Measurements from ENCODE around the gene SPTB.

SPTB gene

DNA sequence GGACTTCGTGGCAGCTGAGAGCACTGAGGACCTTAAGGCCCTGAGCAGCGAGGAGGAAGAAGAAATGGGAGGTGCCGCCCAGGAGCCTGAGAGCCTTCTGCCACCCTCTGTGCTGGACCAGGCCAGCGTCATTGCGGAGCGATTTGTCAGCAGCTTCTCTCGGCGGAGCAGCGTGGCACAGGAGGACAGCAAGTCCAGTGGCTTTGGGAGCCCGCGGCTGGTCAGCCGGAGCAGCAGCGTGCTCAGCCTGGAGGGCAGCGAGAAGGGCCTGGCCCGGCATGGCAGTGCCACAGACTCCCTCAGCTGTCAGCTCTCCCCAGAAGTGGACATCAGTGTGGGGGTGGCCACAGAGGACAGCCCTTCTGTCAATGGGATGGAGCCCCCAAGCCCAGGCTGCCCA, 138.5 kb downstream of the SPTB start:
- H3K4me3 ChIP-seq (ENCODE audit: low read length) = no peak overlapping the region
- H4K20me1 ChIP-seq (ENCODE audit: control insufficient read depth, insufficient read depth, low read depth, low read length) = no peaks in the 10 kb centered on the region
- no peaks in the 10 kb centered on the region for H3K9me3 ChIP-seq (ENCODE audit: control insufficient read depth, insufficient read depth, low read length)
- H3K36me3 ChIP-seq (ENCODE audit: control insufficient read depth, low read length) = no peaks in the 10 kb centered on the region
- no peak overlapping the region for H3K27ac ChIP-seq (ENCODE audit: low read depth, low read length)
- no peaks in the 10 kb centered on the region for H3K4me1 ChIP-seq (ENCODE audit: control insufficient read depth, low read length)
- no peaks in the 10 kb centered on the region for H3K79me2 ChIP-seq (ENCODE audit: control insufficient read depth, low read length)
- no peaks in the 10 kb centered on the region for H3F3A ChIP-seq (ENCODE audit: control insufficient read depth, insufficient read depth)
- H3K4me2 ChIP-seq (ENCODE audit: low read length) = no peak overlapping the region
- TF ChIP-seq, protein P1, sequence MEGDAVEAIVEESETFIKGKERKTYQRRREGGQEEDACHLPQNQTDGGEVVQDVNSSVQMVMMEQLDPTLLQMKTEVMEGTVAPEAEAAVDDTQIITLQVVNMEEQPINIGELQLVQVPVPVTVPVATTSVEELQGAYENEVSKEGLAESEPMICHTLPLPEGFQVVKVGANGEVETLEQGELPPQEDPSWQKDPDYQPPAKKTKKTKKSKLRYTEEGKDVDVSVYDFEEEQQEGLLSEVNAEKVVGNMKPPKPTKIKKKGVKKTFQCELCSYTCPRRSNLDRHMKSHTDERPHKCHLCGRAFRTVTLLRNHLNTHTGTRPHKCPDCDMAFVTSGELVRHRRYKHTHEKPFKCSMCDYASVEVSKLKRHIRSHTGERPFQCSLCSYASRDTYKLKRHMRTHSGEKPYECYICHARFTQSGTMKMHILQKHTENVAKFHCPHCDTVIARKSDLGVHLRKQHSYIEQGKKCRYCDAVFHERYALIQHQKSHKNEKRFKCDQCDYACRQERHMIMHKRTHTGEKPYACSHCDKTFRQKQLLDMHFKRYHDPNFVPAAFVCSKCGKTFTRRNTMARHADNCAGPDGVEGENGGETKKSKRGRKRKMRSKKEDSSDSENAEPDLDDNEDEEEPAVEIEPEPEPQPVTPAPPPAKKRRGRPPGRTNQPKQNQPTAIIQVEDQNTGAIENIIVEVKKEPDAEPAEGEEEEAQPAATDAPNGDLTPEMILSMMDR (IDR thresholded peaks at IDR 0.05; ENCODE audit: low read depth, low read length, poor library complexity, severe bottlenecking) = no peak
- no peak for TF ChIP-seq EZH2phosphoT487 (IDR thresholded peaks at IDR 0.05; ENCODE audit: borderline replicate concordance, low read length)
- no peaks in the 10 kb centered on the region for H3K9me2 ChIP-seq (replicated peaks; ENCODE audit: control insufficient read depth, low read length)
- no peaks in the 10 kb centered on the region for H3K27me3 ChIP-seq (ENCODE audit: control insufficient read depth, low read length)

DNA sequence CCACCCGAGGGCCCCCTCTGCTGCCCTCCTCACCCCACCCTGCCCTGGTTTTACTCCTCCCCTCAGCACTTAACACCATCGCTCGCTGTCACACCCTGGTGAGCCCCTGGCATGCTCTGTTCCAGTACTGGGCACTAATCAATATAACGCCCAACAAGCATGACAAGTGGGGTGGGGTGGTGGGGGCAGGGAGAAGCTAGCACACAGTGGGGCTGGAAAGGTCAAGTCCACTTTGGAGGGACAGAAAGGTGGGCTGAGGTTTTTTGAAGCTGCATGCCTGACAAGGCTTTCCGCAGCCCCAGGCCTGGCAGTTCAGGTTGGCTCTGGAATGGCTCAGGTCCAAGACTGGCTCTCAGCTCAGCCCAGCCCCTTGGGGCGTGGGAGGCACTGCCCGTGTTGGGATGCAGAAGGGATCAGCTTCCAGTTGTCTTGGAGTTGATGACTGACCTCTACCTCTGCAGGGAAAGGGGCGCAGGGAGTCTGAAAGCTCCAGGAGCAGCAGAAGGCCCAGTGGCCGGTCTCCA, 141.4 kb downstream of the SPTB start:
- no peak overlapping the region for H3K27ac ChIP-seq (ENCODE audit: low read depth, low read length)
- H3F3A ChIP-seq (ENCODE audit: control insufficient read depth, insufficient read depth) = no peaks in the 10 kb centered on the region
- H3K9me3 ChIP-seq (ENCODE audit: control insufficient read depth, insufficient read depth, low read length) = no peaks in the 10 kb centered on the region
- H3K36me3 ChIP-seq (ENCODE audit: control insufficient read depth, low read length) = no peaks in the 10 kb centered on the region
- H3K79me2 ChIP-seq (ENCODE audit: control insufficient read depth, low read length) = no peaks in the 10 kb centered on the region
- no peaks in the 10 kb centered on the region for H4K20me1 ChIP-seq (ENCODE audit: control insufficient read depth, insufficient read depth, low read depth, low read length)
- no peak overlapping the region for H3K4me2 ChIP-seq (ENCODE audit: low read length)
- no peak overlapping the region for H3K4me3 ChIP-seq (ENCODE audit: low read length)
- H3K4me1 ChIP-seq (ENCODE audit: control insufficient read depth, low read length) = no peaks in the 10 kb centered on the region
- no peaks in the 10 kb centered on the region for H3K27me3 ChIP-seq (ENCODE audit: control insufficient read depth, low read length)
- TF ChIP-seq EZH2phosphoT487 (IDR thresholded peaks at IDR 0.05; ENCODE audit: borderline replicate concordance, low read length) = no peak
- TF ChIP-seq, protein P1 (IDR thresholded peaks at IDR 0.05; ENCODE audit: low read depth, low read length, poor library complexity, severe bottlenecking) = no peak
- H3K9me2 ChIP-seq (replicated peaks; ENCODE audit: control insufficient read depth, low read length) = no peaks in the 10 kb centered on the region

DNA sequence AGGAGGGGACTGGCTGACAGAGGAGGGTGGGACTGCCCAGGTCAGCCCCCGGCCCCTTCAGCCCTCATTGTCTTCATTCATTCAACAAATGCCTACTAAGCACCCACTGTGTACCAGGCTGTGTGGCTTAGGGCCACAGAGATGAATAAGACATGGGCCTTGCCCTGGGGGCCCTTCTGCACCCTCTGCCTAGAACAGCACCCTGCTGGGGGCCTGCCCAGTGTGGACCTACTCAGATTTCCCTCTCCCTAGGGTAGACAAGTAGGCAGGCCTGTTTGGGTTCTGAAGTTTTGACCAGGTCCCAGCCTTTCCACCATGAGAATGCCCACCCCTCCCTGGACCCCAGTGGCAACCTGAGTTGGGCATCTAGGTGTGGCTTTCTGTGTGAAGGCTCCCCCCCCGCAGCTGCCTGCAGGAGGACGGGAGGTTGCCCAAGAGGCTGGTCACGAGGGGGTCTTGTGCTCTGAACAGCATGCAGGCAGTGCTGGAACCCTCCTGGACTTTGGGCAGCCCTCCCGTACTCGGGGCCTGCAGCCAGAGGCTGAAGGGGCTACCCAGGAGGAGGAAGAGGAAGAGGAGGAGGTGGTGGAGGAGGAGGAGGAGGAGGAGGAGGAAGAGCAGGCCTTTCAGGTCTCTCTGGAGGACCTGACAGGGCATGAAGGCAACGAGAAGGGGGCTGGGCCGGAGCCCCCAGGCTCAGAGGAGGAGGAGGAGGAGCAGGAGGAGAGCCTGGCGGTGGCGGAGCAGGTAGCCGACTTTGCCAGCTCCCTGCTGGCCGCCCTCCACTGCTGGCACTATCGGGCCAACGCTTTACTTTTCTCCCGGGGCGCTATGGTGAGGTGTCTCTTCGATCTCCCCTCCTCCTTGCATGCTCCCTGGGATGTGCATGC, 142.1 kb downstream of the SPTB start:
- Histone ChIP-seq H3K4me1 (ENCODE audit: control insufficient read depth, low read length) (no peaks in the 10 kb centered on the region), H3F3A (ENCODE audit: control insufficient read depth, insufficient read depth) (no peaks in the 10 kb centered on the region), H3K4me2 (ENCODE audit: low read length) (no peak overlapping the region), H3K27ac (ENCODE audit: low read depth, low read length) (no peak overlapping the region), H3K9me3 (ENCODE audit: control insufficient read depth, insufficient read depth, low read length) (no peaks in the 10 kb centered on the region), H3K27me3 (ENCODE audit: control insufficient read depth, low read length) (no peaks in the 10 kb centered on the region), H3K9me2 (replicated peaks; ENCODE audit: control insufficient read depth, low read length) (no peaks in the 10 kb centered on the region), H3K4me3 (ENCODE audit: low read length) (no peak overlapping the region), H3K36me3 (ENCODE audit: control insufficient read depth, low read length) (no peaks in the 10 kb centered on the region), H3K79me2 (ENCODE audit: control insufficient read depth, low read length) (no peaks in the 10 kb centered on the region), H4K20me1 (ENCODE audit: control insufficient read depth, insufficient read depth, low read depth, low read length) (no peaks in the 10 kb centered on the region)
- TF ChIP-seq EZH2phosphoT487 (IDR thresholded peaks at IDR 0.05; ENCODE audit: borderline replicate concordance, low read length) = no peak
- TF ChIP-seq, protein P1 (IDR thresholded peaks at IDR 0.05; ENCODE audit: low read depth, low read length, poor library complexity, severe bottlenecking) = no peak

Data from DOHH2 (cell line).